Breast epithelium (tissue), 4 donors: Measurements from ENCODE around the gene RIN1. TPM values are rescaled to one million over a fixed set of nuclear protein-coding genes. Genes with fewer than 3 reads are reported as not detected.

ENCODE experiments used
- DNase-seq, 2 donors: peaks; one replicate each; pipeline ENCODE4 v3.0.0-alpha.2; 2019; ENCODE audit warnings: low spot score in 2 of 2
- H3K27ac ChIP-seq, 2 donors: fragments of 200-600 bp; sonication (generic) in 1 of 2; one replicate each; pipeline ENCODE4 v1.5.1; 2016 to 2019; ENCODE audit warnings: mild to moderate bottlenecking in 1 of 2
- H3K27me3 ChIP-seq, 2 donors: fragments of 200-600 bp; sonication (generic) in 1 of 2; one replicate each; pipeline versions ENCODE4 v1.5.1 to v1.6.0; 2017 to 2019; ENCODE audit warnings: control low read depth in 1 of 2, mild to moderate bottlenecking in 1 of 2
- H3K36me3 ChIP-seq: fragments of 200-600 bp; one replicate; pipeline ENCODE4 v1.5.1; 2019
- H3K4me1 ChIP-seq, 2 donors: fragments of 200-600 bp; sonication (generic); one replicate each; pipeline ENCODE4 v1.5.1; 2016 to 2019; ENCODE audit warnings: control low read depth in 1 of 2
- H3K4me3 ChIP-seq, 3 donors: fragments of 200-600 bp; sonication (generic); 1 replicate in 2 of 3; 2 replicates in 1 of 3; pipeline ENCODE4 v1.5.1; 2016 to 2019; ENCODE audit warnings: mild to moderate bottlenecking in 3 of 3, moderate library complexity in 2 of 3
- H3K9me3 ChIP-seq, 2 donors: fragments of 200-600 bp; sonication (generic) in 1 of 2; one replicate each; pipeline ENCODE4 v1.5.1; 2016 to 2019; ENCODE audit warnings: control low read depth in 1 of 2
- CTCF ChIP-seq, 3 donors: fragments of 450-650 bp; IDR thresholded peaks; one replicate each; pipeline ENCODE4 v1.5.1; 2016 to 2017; ENCODE audit warnings: antibody characterized with exemption in 3 of 3, mild to moderate bottlenecking in 3 of 3, moderate library complexity in 3 of 3
- POLR2A ChIP-seq: fragments of 450-650 bp; IDR thresholded peaks from one replicate; pipeline ENCODE4 v1.6.1; 2016; ENCODE audit warnings: antibody characterized with exemption, mild to moderate bottlenecking, moderate library complexity
- POLR2AphosphoS5 ChIP-seq, 3 donors: sonication (generic); formaldehyde crosslinking; IDR thresholded peaks; one replicate each; pipeline ENCODE4 v1.6.1; 2017; ENCODE audit warnings: antibody characterized with exemption in 3 of 3
- intact Hi-C: fragments of 100-400 bp; cut with DNase I; formaldehyde crosslinking; loops from one replicate; pipeline ENCODE4 v1.15.1; 2023; ENCODE audit warnings: low total_unique reads
- total RNA-seq, 3 donors: library from RNA; depleted of rRNA; stranded (reverse); fragments of >200 nt; gene quantifications; one replicate each; pipeline ENCODE4 v1.1.0, GENCODE V29; 2016

Gene RIN1
- total RNA-seq, 3 donors from 2014 or later, result 3.2 to 6.6 (median 5.2) TPM

DNA sequence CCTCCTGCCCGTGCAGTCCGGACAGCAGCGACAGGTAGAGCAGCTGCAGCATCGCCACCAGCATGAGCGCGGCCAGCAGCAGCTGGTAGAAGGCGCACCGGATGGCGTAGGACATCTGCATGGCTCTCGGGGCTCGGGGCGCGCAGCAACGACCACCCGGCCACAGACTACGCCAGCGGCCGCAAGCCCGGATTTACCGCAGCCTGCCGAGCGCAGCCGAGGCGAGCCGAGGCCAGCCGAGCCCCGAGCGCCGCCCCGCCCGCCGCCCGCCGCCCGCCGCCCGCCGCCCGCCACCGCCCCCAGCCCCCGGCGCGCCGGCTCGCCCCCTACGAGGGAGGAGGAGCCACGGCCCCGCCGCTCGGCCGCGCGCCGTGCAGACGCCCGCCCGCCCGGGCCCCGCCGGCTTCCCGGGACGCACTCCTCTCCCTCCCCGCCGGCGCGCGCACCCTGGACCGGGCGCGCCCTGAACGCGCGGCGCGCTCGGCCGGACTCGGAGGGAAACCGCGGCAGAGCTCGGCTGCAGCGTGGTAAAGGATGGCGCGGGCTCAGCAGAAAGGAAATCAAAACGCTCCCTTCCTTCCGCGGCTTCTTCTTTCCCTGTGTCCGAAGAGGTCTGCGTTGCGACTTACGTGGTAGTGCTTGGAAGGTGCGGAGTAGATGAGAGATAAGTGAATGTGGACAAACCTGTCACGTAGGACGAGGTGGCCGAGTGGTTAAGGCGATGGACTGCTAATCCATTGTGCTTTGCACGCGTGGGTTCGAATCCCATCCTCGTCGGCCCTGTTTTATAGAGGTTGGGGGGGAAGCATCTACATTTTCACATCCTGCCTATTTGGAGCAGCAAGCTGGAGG is 11.4 kb upstream of the RIN1 start, which contains the start of gene B4GAT1:
B4GAT1 (minus strand) TSS at position 205 of the 852 bp plus-strand sequence; CDS start at position 121, 84 bp downstream.
- intact Hi-C loops, result no loop called here
- TF ChIP-seq CTCF (IDR thresholded peaks at IDR 0.05), result no peak
- peak; percentile 87 to 91 (median 90) for TF ChIP-seq POLR2AphosphoS5 (IDR thresholded peaks at IDR 0.05)

GRCh38 chr11:66346476-66347424 is 10.5 kb upstream of the RIN1 start:
- H3K9me3 ChIP-seq, result no peaks in the 10 kb centered on the region
- H3K36me3 ChIP-seq, result no peaks in the 10 kb centered on the region
- no peak for TF ChIP-seq CTCF (IDR thresholded peaks at IDR 0.05)
- no peak for TF ChIP-seq POLR2A
- peak in 1 of 3 donors; percentile 9 for TF ChIP-seq POLR2AphosphoS5 (IDR thresholded peaks at IDR 0.05)
- no peaks in the 10 kb centered on the region for H3K27me3 ChIP-seq
- H3K27ac ChIP-seq, result peak overlapping the region; percentile 88
- intact Hi-C loops, result no loop called here
- DNase-seq, result no peak
- H3K4me3 ChIP-seq, result peak overlapping the region; percentile 85 to 89 (median 87)
- peaks cover 0 to 25% of the 10 kb centered on the region in 2 donors for H3K4me1 ChIP-seq

More for the DNA sequence above, 11.4 kb upstream of the RIN1 start, which contains the start of gene B4GAT1:
- Histone ChIP-seq H3K4me3 (peak within 1 kb of the TSS; percentile 85 to 89 (median 87)), H3K27ac (peak within 1 kb of the TSS; percentile 88), H3K4me1 (peaks cover 0 to 25% of the 10 kb centered on the region in 2 donors), H3K36me3 (no peaks in the 10 kb centered on the region), H3K27me3 (no peaks in the 10 kb centered on the region), H3K9me3 (no peaks in the 10 kb centered on the region)
- peak; percentile 91 to 94 for DNase-seq

DNA sequence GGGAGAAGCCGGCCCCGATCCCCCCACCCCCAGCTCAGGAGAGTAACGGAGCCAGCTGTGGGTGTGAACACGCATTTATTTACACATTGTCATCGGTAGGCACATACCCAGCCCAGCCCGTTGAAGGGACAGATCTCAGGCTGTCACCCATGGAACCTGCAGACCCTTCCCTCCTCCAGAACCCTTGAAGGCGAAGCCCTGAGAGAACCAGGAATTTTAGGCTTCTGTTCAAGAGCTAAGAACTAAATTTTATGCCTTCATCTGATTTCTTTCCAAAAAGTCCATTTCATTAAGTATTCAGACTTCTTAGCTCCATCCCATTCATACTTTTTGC is 9.0 kb upstream of the RIN1 start:
- Histone ChIP-seq H3K4me3 (peak overlapping the region; percentile 85 to 97 (median 89)), H3K36me3 (peaks cover 10% of the 10 kb centered on the region), H3K27me3 (no peaks in the 10 kb centered on the region), H3K4me1 (peaks cover 0 to 25% of the 10 kb centered on the region in 2 donors), H3K27ac (peak overlapping the region; percentile 88), H3K9me3 (no peaks in the 10 kb centered on the region)
- intact Hi-C loops, result no loop called here
- no peak for TF ChIP-seq POLR2AphosphoS5 (IDR thresholded peaks at IDR 0.05)
- no peak for TF ChIP-seq POLR2A
- no peak for TF ChIP-seq CTCF (IDR thresholded peaks at IDR 0.05)
- DNase-seq, result no peak

- Histone ChIP-seq H3K4me3 (peak within 1 kb of the TSS; percentile 85 to 97 (median 89)), H3K27me3 (no peaks in the 10 kb centered on the region), H3K4me1 (peaks cover 0 to 25% of the 10 kb centered on the region in 2 donors), H3K36me3 (peaks cover 10% of the 10 kb centered on the region), H3K9me3 (no peaks in the 10 kb centered on the region), H3K27ac (peak within 1 kb of the TSS; percentile 88)
- TF ChIP-seq POLR2A (peak; percentile 41), POLR2AphosphoS5 (IDR thresholded peaks at IDR 0.05) (peak; percentile 83 to 95 (median 91)), CTCF (IDR thresholded peaks at IDR 0.05) (peak in 1 of 3 donors; percentile 41)
- peak; percentile 96 for DNase-seq
- intact Hi-C loops, result no loop called here
These were observed 8.5 kb upstream of the RIN1 start, which contains the start of gene BRMS1 for GRCh38 chr11:66344550-66345315. BRMS1 (minus strand) TSS chr11:66345104; CDS start chr11:66342234, 2,870 bp downstream.
